Ectodermal cell (in vitro differentiated cells): ENCODE results near the gene PAN3.

Experiments used
- H3K27ac ChIP-seq: 2 replicates; pipeline ENCODE4 v1.7.0; 2013; ENCODE audit warnings: mild to moderate bottlenecking, low read depth, low read length; ENCODE audit not compliant: insufficient read depth, poor library complexity, severe bottlenecking
- H3K27me3 ChIP-seq: 2 replicates; pipeline ENCODE4 v1.7.0; 2013; ENCODE audit warnings: mild to moderate bottlenecking, low read length; ENCODE audit not compliant: insufficient read depth, control insufficient read depth, poor library complexity, severe bottlenecking
- H3K36me3 ChIP-seq: one replicate; pipeline ENCODE4 v1.7.0; 2013; ENCODE audit warnings: low read length; ENCODE audit not compliant: control insufficient read depth, insufficient read depth
- H3K4me1 ChIP-seq: one replicate; pipeline ENCODE4 v1.7.0; 2013; ENCODE audit warnings: low read length; ENCODE audit not compliant: control insufficient read depth, insufficient read depth
- H3K4me3 ChIP-seq: 2 replicates; pipeline ENCODE4 v1.7.0; 2013; ENCODE audit warnings: low read depth, low read length, control low read depth; ENCODE audit not compliant: insufficient read depth
- H3K9me3 ChIP-seq: 2 replicates; pipeline ENCODE4 v1.7.0; 2013; ENCODE audit warnings: mild to moderate bottlenecking, low read length, moderate library complexity; ENCODE audit not compliant: control insufficient read depth
- WGBS, 2 experiments: methylation state at CpG; one replicate each; pipeline ENCODE4 v1.1.7; 2013; ENCODE audit warnings: missing lambda C conversion rate in 2 of 2; 5-methylcytosine and 5-hydroxymethylcytosine counted together

The PAN3 gene

DNA sequence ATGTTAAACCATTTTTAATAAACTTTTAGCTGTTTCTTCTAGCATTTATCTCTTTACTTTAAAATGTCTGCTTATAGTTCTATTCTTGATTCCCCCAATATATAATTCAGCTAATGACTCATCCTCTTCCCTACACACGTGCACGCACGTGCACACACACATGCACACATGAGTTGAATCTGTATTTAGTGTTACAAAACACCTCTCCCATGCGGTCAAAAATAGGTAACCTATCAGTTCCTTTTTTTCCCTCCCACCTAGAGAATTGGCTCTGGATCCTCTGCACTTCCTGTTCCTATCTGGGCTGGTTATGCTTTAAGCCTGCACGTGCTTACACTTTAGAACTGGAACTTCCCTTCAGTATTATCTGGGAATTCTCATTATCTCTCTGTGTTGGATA is 144.1 kb downstream of the PAN3 start:
- Histone ChIP-seq H3K27ac (no peak overlapping the region), H3K4me3 (no peak overlapping the region), H3K27me3 (no peaks in the 10 kb centered on the region), H3K4me1 (no peaks in the 10 kb centered on the region), H3K9me3 (no peaks in the 10 kb centered on the region), H3K36me3 (peaks cover 18% of the 10 kb centered on the region)
- 91% methylated on average over 5 of the region's 5 CpGs for WGBS, 2 experiments

DNA sequence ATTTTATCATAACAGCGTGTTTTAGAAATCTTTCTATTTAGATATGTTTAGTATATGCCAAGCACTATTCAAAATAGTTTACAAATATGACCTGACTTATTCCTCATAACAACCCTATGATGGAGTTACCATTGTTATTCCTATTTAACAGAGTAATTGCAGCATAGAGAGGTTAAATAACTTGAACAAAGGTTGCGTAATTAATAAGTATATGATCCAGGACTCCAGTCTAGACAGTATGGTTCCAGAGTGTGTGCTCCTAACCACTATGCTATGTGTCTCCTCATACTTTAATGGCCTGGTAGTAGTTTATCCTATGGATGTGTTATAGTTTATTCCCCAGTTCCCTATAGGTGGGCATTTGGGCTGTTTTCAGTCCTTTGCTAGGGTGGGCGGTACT is 145.3 kb downstream of the PAN3 start:
- H3K27ac ChIP-seq = no peak overlapping the region
- H3K4me3 ChIP-seq = no peak overlapping the region
- peaks cover 22% of the 10 kb centered on the region for H3K36me3 ChIP-seq
- no peaks in the 10 kb centered on the region for H3K9me3 ChIP-seq
- H3K27me3 ChIP-seq = no peaks in the 10 kb centered on the region
- WGBS, 2 experiments = 84 to 100% methylated on average over 1 to 2 of the region's 3 CpGs
- no peaks in the 10 kb centered on the region for H3K4me1 ChIP-seq

DNA sequence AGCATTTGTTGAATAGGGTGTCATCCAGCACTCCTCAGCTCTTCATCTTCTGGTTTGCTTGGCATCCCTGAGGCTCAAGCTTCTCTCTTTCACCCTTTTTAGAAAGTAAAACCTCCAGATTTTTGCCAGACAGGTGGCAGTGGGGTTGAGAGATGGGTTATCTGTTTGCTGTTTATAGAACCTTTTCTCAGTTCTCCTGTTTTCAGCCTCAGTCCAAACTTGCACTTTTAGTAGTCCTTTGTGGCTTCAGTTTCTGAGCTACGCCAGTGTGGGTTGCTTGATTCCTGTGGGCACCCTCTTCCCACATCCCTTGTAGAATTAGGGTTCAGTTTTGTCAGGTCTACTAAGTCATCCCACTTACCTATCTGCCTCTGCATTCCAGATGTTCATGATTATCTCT is 147.9 kb downstream of the PAN3 start:
- no peak overlapping the region for H3K4me3 ChIP-seq
- WGBS, 2 experiments = 94 to 95% methylated on average over 1 of the region's 1 CpG
- H3K27me3 ChIP-seq = no peaks in the 10 kb centered on the region
- H3K4me1 ChIP-seq = no peaks in the 10 kb centered on the region
- H3K27ac ChIP-seq = no peak overlapping the region
- H3K9me3 ChIP-seq = no peaks in the 10 kb centered on the region
- H3K36me3 ChIP-seq = peaks cover 25% of the 10 kb centered on the region

DNA sequence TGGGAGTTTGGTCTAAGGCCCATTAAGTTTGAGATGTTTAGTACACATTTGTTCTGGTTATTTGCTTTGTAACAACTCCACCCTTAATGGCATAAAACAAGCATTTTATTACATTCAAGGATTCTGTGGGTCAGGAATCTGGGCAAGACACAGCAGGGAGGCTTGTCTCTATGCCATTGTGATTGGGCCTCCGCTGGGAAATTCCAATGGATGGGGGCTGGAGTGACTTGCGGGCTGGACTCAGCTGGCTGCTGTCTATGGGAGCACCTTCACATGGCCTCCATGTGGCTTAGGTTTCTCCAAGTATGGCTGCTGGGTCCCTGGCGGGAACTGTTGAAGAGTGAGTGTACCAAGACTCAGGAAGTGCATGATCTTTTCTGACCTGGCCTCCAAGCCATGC is 159.0 kb downstream of the PAN3 start:
- no peak overlapping the region for H3K27ac ChIP-seq
- no peak overlapping the region for H3K4me3 ChIP-seq
- 48 to 55% methylated on average over 3 of the region's 3 CpGs for WGBS, 2 experiments
- peaks cover 22% of the 10 kb centered on the region for H3K4me1 ChIP-seq
- no peaks in the 10 kb centered on the region for H3K27me3 ChIP-seq
- H3K36me3 ChIP-seq = peaks cover 4% of the 10 kb centered on the region
- no peaks in the 10 kb centered on the region for H3K9me3 ChIP-seq

DNA sequence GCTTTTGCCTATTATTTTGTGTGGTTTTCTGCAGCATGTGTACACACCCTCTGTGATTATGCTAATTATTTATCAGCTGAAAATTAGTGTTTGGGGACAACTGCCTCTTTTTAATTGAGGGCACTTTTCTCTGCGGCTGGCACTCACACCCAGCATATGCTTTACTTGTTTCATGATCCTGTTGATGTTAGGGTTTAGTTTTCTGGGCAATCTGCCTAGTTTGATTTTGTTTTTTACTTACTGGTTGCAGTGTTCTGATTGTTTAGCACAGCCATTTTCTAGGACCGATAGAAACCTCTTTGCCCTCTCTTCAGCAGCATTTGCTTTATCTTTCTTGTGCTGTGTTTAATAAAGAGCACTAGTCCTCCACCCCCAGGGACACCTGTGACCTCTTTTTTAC is 161.6 kb downstream of the PAN3 start:
- WGBS, 2 experiments = 100% methylated on average over 2 of the region's 2 CpGs
- Histone ChIP-seq H3K4me1 (peaks cover 22% of the 10 kb centered on the region), H3K36me3 (no peaks in the 10 kb centered on the region), H3K4me3 (no peak overlapping the region), H3K27ac (no peak overlapping the region), H3K27me3 (no peaks in the 10 kb centered on the region), H3K9me3 (no peaks in the 10 kb centered on the region)

DNA sequence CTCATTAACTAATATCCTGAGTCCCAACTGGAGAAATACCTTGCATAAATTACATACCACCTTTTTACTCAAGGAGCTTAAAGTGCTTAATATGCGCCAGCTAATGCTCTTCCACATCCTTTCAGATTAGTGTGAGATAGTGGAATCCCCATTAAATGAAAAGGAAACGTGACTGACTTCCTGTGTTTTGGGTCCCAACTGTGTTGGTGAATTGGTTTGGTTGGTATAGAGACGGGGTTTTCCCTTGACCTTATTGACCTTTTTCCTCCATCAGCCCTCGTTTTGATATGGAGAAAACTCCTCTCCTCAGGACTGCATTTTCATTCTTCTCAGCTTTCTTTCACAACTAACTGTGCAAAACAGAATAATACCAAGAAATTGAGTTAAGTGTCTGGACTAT is 163.5 kb downstream of the PAN3 start:
- Histone ChIP-seq H3K4me3 (no peak overlapping the region), H3K27ac (no peak overlapping the region), H3K27me3 (no peaks in the 10 kb centered on the region), H3K4me1 (peaks cover 20% of the 10 kb centered on the region), H3K9me3 (no peaks in the 10 kb centered on the region), H3K36me3 (no peaks in the 10 kb centered on the region)
- WGBS, 2 experiments = 63 to 71% methylated on average over 2 to 4 of the region's 4 CpGs

DNA sequence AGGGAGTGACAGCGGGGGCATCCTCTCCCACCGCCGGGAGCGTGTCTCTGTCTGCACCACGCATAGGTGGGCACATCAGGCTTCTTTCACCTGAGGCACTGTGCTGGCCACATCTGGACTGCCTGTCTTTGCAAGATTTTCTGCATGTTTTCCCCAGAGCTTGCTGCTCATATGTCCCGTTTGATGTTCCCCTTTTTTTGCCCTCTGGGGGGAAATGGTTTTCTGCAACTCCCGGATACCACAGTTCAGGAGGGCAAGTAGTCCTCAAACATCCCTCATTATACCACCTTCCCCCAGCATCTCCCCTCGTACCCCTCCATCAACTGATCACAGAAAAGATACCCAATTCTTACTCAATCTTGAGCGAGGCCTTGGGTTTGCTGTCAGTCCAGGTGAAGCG is 168.0 kb downstream of the PAN3 start:
- H3K9me3 ChIP-seq = no peaks in the 10 kb centered on the region
- H3K4me3 ChIP-seq = no peak overlapping the region
- peaks cover 6% of the 10 kb centered on the region for H3K4me1 ChIP-seq
- no peaks in the 10 kb centered on the region for H3K27me3 ChIP-seq
- H3K27ac ChIP-seq = no peak overlapping the region
- H3K36me3 ChIP-seq = no peaks in the 10 kb centered on the region
- 93 to 96% methylated on average over 10 of the region's 10 CpGs for WGBS, 2 experiments

DNA sequence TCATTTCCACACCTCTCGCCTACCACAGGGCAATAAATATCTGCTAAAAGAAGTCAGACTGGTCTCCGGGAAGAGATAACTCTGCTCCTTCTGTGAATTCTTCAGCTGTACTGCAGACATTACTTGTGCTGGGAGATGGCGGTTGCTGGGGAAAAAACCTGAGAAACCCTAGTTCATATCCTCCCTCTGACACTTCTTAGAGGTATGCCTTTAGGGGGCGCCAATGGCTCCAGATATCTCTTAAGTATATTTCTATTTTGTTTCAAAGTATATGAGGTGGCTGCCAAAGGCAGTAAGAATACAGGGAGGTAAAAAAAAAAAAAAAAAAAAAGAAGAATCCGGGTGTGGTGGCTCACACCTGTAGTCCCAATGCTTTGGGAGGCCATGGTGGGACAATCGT is 175.2 kb downstream of the PAN3 start:
- Histone ChIP-seq H3K4me3 (no peak overlapping the region), H3K9me3 (no peaks in the 10 kb centered on the region), H3K4me1 (peaks cover 7% of the 10 kb centered on the region), H3K36me3 (no peaks in the 10 kb centered on the region), H3K27ac (no peak overlapping the region), H3K27me3 (no peaks in the 10 kb centered on the region)
- WGBS, 2 experiments = 89 to 91% methylated on average over 5 to 6 of the region's 6 CpGs

DNA sequence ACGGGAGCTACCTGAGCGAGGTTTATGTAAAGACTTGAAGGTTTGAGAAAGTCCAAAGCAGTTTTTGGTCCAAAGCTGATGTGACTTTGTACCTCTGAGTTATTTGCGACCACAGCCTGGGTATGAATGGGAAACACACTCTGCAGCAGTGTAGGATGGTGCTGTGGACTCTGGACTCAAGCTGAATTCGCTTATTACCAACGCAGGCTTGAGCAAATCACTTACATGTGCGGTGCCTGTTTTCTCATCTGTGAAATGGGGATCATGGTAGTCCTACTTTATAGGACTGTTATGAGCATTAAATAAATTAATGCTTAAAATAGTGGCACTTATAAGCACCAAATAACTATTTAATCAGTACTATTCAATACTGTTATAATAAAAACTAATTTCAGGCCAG is 176.5 kb downstream of the PAN3 start:
- H3K4me1 ChIP-seq = peaks cover 7% of the 10 kb centered on the region
- H3K36me3 ChIP-seq = no peaks in the 10 kb centered on the region
- no peak overlapping the region for H3K4me3 ChIP-seq
- no peak overlapping the region for H3K27ac ChIP-seq
- 94 to 96% methylated on average over 6 of the region's 6 CpGs for WGBS, 2 experiments
- H3K9me3 ChIP-seq = no peaks in the 10 kb centered on the region
- H3K27me3 ChIP-seq = no peaks in the 10 kb centered on the region

DNA sequence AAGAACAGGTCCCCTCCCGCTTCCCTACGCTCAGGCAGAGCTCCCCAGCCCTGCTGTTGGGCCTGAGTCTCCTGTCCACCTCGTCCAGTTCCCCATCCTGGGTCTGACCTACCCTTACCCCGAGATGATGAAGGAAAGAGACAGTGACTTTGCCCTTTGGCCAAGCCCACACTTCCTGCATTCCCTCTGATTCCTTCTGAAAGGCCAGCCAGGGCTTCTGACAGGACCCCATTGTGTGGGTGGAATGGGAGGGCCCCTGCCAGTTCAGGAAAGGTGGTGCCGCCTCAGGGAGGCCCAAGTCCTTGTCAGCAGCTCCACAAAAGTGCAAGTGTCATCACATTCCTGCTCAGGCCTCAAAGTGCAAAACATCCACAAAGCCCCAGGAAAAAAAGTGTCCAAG is 177.8 kb downstream of the PAN3 start:
- H3K27me3 ChIP-seq = no peaks in the 10 kb centered on the region
- peaks cover 7% of the 10 kb centered on the region for H3K4me1 ChIP-seq
- H3K36me3 ChIP-seq = no peaks in the 10 kb centered on the region
- H3K4me3 ChIP-seq = no peak overlapping the region
- no peak overlapping the region for H3K27ac ChIP-seq
- WGBS, 2 experiments = 66 to 68% methylated on average over 5 of the region's 5 CpGs
- H3K9me3 ChIP-seq = no peaks in the 10 kb centered on the region

DNA sequence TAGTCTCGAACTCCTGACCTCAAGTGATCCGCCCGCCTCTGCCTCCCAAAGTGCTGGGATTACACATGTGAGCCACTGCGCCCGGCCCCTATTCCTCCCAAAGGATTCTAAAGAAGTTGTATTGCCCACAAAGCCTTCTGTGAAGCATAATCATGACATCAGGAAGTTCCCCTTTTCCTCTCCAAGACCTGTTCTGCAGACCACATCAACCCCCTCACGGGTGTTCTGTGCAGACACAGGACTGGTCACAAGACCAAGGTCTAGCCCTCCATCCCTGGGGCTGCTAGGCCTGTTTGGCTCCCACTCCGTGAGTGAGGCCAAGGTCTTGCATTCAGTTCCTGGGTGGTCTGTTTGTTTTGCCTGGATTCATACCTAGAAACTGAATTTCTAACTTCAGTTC is 178.5 kb downstream of the PAN3 start:
- Histone ChIP-seq H3K4me1 (peaks cover 7% of the 10 kb centered on the region), H3K36me3 (no peaks in the 10 kb centered on the region), H3K9me3 (no peaks in the 10 kb centered on the region), H3K27me3 (no peaks in the 10 kb centered on the region), H3K27ac (no peak overlapping the region), H3K4me3 (no peak overlapping the region)
- WGBS, 2 experiments = 91 to 94% methylated on average over 7 of the region's 7 CpGs
